GM12878 (cell line): ENCODE results near the gene MRNIP. TPM values are rescaled to one million over a fixed set of nuclear protein-coding genes. Genes with fewer than 3 reads are reported as not detected.
A peak's percentile ranks its signal among the peaks of the same experiment; 100 is the strongest.

Source experiments
- BCL11A ChIP-seq: IDR thresholded peaks from 2 replicates; pipeline ENCODE4 v1.6.1; 2011; ENCODE audit warnings: low read depth, low read length
- BCL3 ChIP-seq: IDR thresholded peaks from 2 replicates; pipeline ENCODE4 v1.6.1; 2011; ENCODE audit warnings: borderline replicate concordance, low read depth, mild to moderate bottlenecking, moderate library complexity, low read length; ENCODE audit not compliant: insufficient read depth, poor library complexity, severe bottlenecking
- CBX3 ChIP-seq: fragments of 200-600 bp; sonication (generic); IDR thresholded peaks from 2 replicates; pipeline ENCODE4 v1.6.1; 2016; ENCODE audit warnings: low read depth, borderline replicate concordance
- CREB1 ChIP-seq: IDR thresholded peaks from 2 replicates; pipeline ENCODE4 v1.6.1; 2012; ENCODE audit warnings: low read depth, mild to moderate bottlenecking, inconsistent platforms
- CREM ChIP-seq: IDR thresholded peaks from 2 replicates; pipeline ENCODE4 v1.6.1; 2014; ENCODE audit warnings: antibody characterized with exemption, low read depth
- DPF2 ChIP-seq: fragments of 450-650 bp; IDR thresholded peaks from 2 replicates; pipeline ENCODE4 v1.6.1; 2017; ENCODE audit warnings: mild to moderate bottlenecking
- EZH2 ChIP-seq: IDR thresholded peaks from 2 replicates; pipeline ENCODE4 v1.6.1; 2012; ENCODE audit warnings: low read depth, mild to moderate bottlenecking, control low read depth, inconsistent platforms, low read length, borderline replicate concordance; ENCODE audit not compliant: control insufficient read depth
- GATAD2B ChIP-seq: fragments of 450-650 bp; conservative IDR thresholded peaks from 2 replicates; pipeline ENCODE4 v1.6.1; 2017; ENCODE audit warnings: low read depth, mild to moderate bottlenecking, moderate library complexity
- HCFC1 ChIP-seq: fragments of 150-350 bp; IDR thresholded peaks from 2 replicates; pipeline ENCODE4 v1.6.1; 2014; ENCODE audit warnings: low read length
- HDAC2 ChIP-seq: fragments of 200-600 bp; sonication (generic); IDR thresholded peaks from 2 replicates; pipeline ENCODE4 v1.6.1; 2017
- HDAC6 ChIP-seq: fragments of 200-600 bp; sonication (generic); IDR thresholded peaks from one replicate; pipeline ENCODE4 v1.8.0; 2017; ENCODE audit warnings: antibody characterized with exemption; ENCODE audit not compliant: unreplicated experiment
- IKZF1 ChIP-seq: fragments of 450-650 bp; conservative IDR thresholded peaks from 2 replicates; pipeline ENCODE4 v1.6.1; 2017; ENCODE audit warnings: antibody characterized with exemption, mild to moderate bottlenecking
- KLF5 ChIP-seq: fragments of 450-650 bp; IDR thresholded peaks from 2 replicates; pipeline ENCODE4 v1.6.1; 2014; ENCODE audit warnings: mild to moderate bottlenecking; ENCODE audit not compliant: partially characterized antibody
- LARP7 ChIP-seq: fragments of 450-650 bp; IDR thresholded peaks from 2 replicates; pipeline ENCODE4 v1.6.1; 2017; ENCODE audit warnings: mild to moderate bottlenecking
- MAX ChIP-seq: IDR thresholded peaks from 2 replicates; pipeline ENCODE4 v1.6.1; 2012; ENCODE audit warnings: low read depth, low read length, improper control_type of control experiment
- MEF2B ChIP-seq: fragments of 450-650 bp; IDR thresholded peaks from 2 replicates; pipeline ENCODE4 v1.6.1; 2018; ENCODE audit warnings: mild to moderate bottlenecking, moderate library complexity; ENCODE audit not compliant: partially characterized antibody, poor library complexity, severe bottlenecking
- MTA3 ChIP-seq: IDR thresholded peaks from 2 replicates; pipeline ENCODE4 v1.6.1; 2012; ENCODE audit warnings: low read length, inconsistent platforms, borderline replicate concordance
- NFIC ChIP-seq: IDR thresholded peaks from 2 replicates; pipeline ENCODE4 v1.6.1; 2012; ENCODE audit warnings: low read depth, mild to moderate bottlenecking, inconsistent platforms, low read length, moderate library complexity
- NFXL1 ChIP-seq: fragments of 450-650 bp; IDR thresholded peaks from 2 replicates; pipeline ENCODE4 v1.6.1; 2017; ENCODE audit warnings: antibody characterized with exemption, mild to moderate bottlenecking, borderline replicate concordance
- NR2C2 ChIP-seq: IDR thresholded peaks from 2 replicates; pipeline ENCODE4 v1.6.1; 2011; ENCODE audit warnings: borderline replicate concordance, low read depth; ENCODE audit not compliant: control insufficient read depth, insufficient read length
- NR2F1 ChIP-seq: fragments of 450-650 bp; conservative IDR thresholded peaks from 2 replicates; pipeline ENCODE4 v1.6.1; 2017; ENCODE audit warnings: mild to moderate bottlenecking
- PML ChIP-seq: IDR thresholded peaks from 2 replicates; pipeline ENCODE4 v1.6.1; 2012; ENCODE audit warnings: low read length, inconsistent platforms
- POLR2A ChIP-seq: IDR thresholded peaks from 2 replicates; pipeline ENCODE4 v1.6.1; 2011; ENCODE audit warnings: low read depth, mild to moderate bottlenecking, low read length
- RB1 ChIP-seq: fragments of 450-650 bp; formaldehyde crosslinking; IDR thresholded peaks from 2 replicates; pipeline ENCODE4 v1.6.1; 2017; ENCODE audit warnings: mild to moderate bottlenecking, borderline replicate concordance
- RELA ChIP-seq: fragments of 450-650 bp; IDR thresholded peaks from 2 replicates; pipeline ENCODE4 v1.8.0; 2014; ENCODE audit warnings: borderline replicate concordance; ENCODE audit not compliant: partially characterized antibody
- RUNX3 ChIP-seq: IDR thresholded peaks from 2 replicates; pipeline ENCODE4 v1.6.1; 2012; ENCODE audit warnings: low read length, inconsistent platforms
- SP1 ChIP-seq: IDR thresholded peaks from one replicate; pipeline ENCODE4 v1.6.1; 2011; ENCODE audit warnings: low read depth, low read length
- SREBF1 ChIP-seq: IDR thresholded peaks from 2 replicates; pipeline ENCODE4 v1.6.1; 2012; ENCODE audit warnings: mild to moderate bottlenecking, low read length
- SUPT20H ChIP-seq: IDR thresholded peaks from 2 replicates; pipeline ENCODE4 v1.6.1; 2011; ENCODE audit warnings: low read depth, mild to moderate bottlenecking, low read length, moderate library complexity, borderline replicate concordance; ENCODE audit not compliant: control insufficient read depth
- ZNF207 ChIP-seq: fragments of 450-650 bp; IDR thresholded peaks from 2 replicates; pipeline ENCODE4 v1.6.1; 2014; ENCODE audit warnings: antibody characterized with exemption, mild to moderate bottlenecking, borderline replicate concordance
- ZNF217 ChIP-seq: fragments of 450-650 bp; IDR thresholded peaks from 2 replicates; pipeline ENCODE4 v1.6.1; 2017; ENCODE audit warnings: antibody characterized with exemption, mild to moderate bottlenecking
- polyA plus RNA-seq, 11 experiments: library from polyadenylated mRNA; depleted of rRNA in 4 of 11; unstranded in 6 of 11; stranded (reverse) in 5 of 11; fragments of >200 nt; fragmentation: Nextera tagmentation in 4 of 11; fragmentation: Illumina TruSeq in 1 of 11; extraction: Ambion mirVana in 4 of 11; extraction: Trizol in 1 of 11; gene quantifications; 1 replicate in 1 of 11; 2 replicates in 10 of 11; pipeline versions ENCODE4 v1.2.1 to v1.2.3, GENCODE V29; 2011 to 2016; ENCODE audit warnings: inconsistent platforms in 2 of 11, missing spikeins in 2 of 11, low read depth in 1 of 11
- total RNA-seq, 4 experiments: library from RNA; depleted of rRNA in 3 of 4; stranded (reverse); fragments of >200 nt in 3 of 4; fragmentation: Illumina TruSeq in 1 of 4; extraction: Trizol in 1 of 4; gene quantifications; 2 replicates each; pipeline versions ENCODE4 v1.2.1 to v1.2.3, GENCODE V29; 2013 to 2021

The MRNIP gene
- total and polyA plus RNA-seq, 10 of the 15 experiments (the other 5 are each of a cell fraction or from before 2014, with no cell fraction given): 2.4 to 30.4 (median 13.1) TPM

GRCh38 chr5:179820483-179821297 lies 37.9 kb downstream of the MRNIP start, which contains the start of gene SQSTM1 (continued):
- TF ChIP-seq MAX: peak; percentile 59; the same call in 1 of the 2 replicates
- peak; percentile 71; the same call in 1 of the 2 replicates for TF ChIP-seq RB1
- peak; percentile 20 for TF ChIP-seq KLF5
- peak; percentile 67 for TF ChIP-seq RELA
- TF ChIP-seq CREB1: peak; percentile 70
- no peak for TF ChIP-seq CBX3
- TF ChIP-seq IKZF1: peak; percentile 76
- no peak for TF ChIP-seq MTA3
- TF ChIP-seq SP1: peak; percentile 70
- TF ChIP-seq HCFC1: peak; percentile 47
- TF ChIP-seq NFIC: no peak
- TF ChIP-seq ZNF207: 0 out of 2 replicates have a peak, but pooled peaks have one; percentile 58
- peak; percentile 47; the same call in 1 of the 2 replicates for TF ChIP-seq RUNX3
- no peak for TF ChIP-seq NR2C2
- TF ChIP-seq MEF2B: peak; percentile 49
- TF ChIP-seq LARP7: peak; percentile 88
- 0 out of 2 replicates have a peak, but pooled peaks have one; percentile 61 for TF ChIP-seq NFXL1
- peak; percentile 64 for TF ChIP-seq HDAC6
- TF ChIP-seq CREM: peak; percentile 76
- TF ChIP-seq SREBF1: 0 out of 2 replicates have a peak, but pooled peaks have one; percentile 8
- TF ChIP-seq POLR2A: peak; percentile 98
- TF ChIP-seq PML: peak; percentile 97
- peak; percentile 73 for TF ChIP-seq NR2F1
- peak; percentile 59; the same call in 1 of the 2 replicates for TF ChIP-seq ZNF217
- no peak for TF ChIP-seq EZH2
- TF ChIP-seq DPF2: peak; percentile 86
- TF ChIP-seq SUPT20H: no peak
- TF ChIP-seq GATAD2B: peak; percentile 86; the same call in 1 of the 2 replicates
- TF ChIP-seq BCL11A: no peak
- TF ChIP-seq HDAC2: no peak
- peak; percentile 16 for TF ChIP-seq BCL3
